ENCODE measurements around the gene ETV1. TPM values are rescaled to one million over a fixed set of nuclear protein-coding genes. Genes with fewer than 3 reads are reported as not detected.

The ETV1 gene
- total and polyA plus RNA-seq, 9 of the 15 experiments (the other 6 are each of a cell fraction or from before 2014, with no cell fraction given): 7.2 to 27.4 (median 14.0) TPM

DNA sequence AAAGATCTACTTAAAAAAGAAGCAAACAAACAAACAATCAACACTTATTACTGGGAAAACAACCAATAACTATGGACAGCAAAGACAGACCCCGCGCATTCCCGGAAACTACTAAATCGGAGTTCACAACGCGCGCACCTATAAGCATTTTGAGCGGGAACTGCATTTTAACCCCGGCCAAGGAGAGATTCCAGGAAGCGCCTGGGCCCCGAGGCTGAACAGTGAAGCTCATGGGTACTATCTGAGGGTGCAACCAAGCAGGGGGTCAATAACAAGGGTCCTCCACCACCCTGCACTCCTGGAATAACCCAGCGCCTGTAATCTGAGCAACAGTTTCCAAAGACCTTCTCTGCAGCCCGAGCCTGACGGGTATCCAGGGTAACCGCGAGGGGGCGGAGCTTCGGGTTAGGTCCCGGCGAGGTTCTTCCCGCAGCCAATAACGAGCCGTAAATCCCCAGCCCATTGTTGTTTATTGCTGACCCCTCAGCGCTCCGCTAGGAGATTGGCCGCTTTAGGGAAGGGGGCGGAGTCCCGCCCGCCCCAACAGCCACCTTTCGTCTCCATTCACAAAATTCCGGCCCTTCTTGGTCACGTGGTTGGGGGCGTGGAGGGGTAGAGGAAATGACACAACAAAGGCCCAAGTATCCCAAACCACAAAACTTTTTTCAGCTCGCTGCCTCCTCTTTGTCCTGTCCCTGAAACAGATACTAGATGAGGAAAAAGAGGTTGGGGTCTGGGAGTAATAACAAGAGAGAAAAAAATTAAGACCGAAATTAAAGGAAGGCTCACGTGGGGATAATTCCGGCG is 1.7 kb upstream of the ETV1 start (continued):
- TF ChIP-seq KDM2B (CRISPR knock-in tag; IDR thresholded peaks at IDR 0.05): no peak
- TF ChIP-seq, protein P1, sequence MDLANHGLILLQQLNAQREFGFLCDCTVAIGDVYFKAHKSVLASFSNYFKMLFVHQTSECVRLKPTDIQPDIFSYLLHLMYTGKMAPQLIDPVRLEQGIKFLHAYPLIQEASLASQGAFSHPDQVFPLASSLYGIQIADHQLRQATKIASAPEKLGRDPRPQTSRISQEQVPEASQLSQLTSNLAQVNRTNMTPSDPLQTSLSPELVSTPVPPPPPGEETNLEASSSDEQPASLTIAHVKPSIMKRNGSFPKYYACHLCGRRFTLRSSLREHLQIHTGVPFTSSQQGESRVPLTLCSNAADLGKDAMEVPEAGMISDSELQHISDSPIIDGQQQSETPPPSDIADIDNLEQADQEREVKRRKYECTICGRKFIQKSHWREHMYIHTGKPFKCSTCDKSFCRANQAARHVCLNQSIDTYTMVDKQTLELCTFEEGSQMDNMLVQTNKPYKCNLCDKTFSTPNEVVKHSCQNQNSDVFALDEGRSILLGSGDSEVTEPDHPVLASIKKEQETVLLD (IDR thresholded peaks at IDR 0.05): no peak
- TF ChIP-seq ETV6 (IDR thresholded peaks at IDR 0.05; ENCODE audit: borderline replicate concordance in 1 of 2, low read depth in 2 of 2, low read length in 1 of 2): no peak; a peak in 1 of 4 replicates
- no peak for TF ChIP-seq ETV6 (CRISPR knock-in tag; IDR thresholded peaks at IDR 0.05; ENCODE audit: borderline replicate concordance)
- no peak for TF ChIP-seq CCAR2 (IDR thresholded peaks at IDR 0.05; ENCODE audit: low read depth, low read length)
- 0 out of 2 replicates have a peak, but pooled peaks have one; percentile 12 for TF ChIP-seq CC2D1A (IDR thresholded peaks at IDR 0.05)
- TF ChIP-seq ZNF668 (CRISPR knock-in tag; IDR thresholded peaks at IDR 0.05): no peak
- no peak for TF ChIP-seq IFI16 (CRISPR knock-in tag; IDR thresholded peaks at IDR 0.05)
- TF ChIP-seq HIVEP1 (CRISPR knock-in tag; IDR thresholded peaks at IDR 0.05): no peak
- TF ChIP-seq, protein P2, sequence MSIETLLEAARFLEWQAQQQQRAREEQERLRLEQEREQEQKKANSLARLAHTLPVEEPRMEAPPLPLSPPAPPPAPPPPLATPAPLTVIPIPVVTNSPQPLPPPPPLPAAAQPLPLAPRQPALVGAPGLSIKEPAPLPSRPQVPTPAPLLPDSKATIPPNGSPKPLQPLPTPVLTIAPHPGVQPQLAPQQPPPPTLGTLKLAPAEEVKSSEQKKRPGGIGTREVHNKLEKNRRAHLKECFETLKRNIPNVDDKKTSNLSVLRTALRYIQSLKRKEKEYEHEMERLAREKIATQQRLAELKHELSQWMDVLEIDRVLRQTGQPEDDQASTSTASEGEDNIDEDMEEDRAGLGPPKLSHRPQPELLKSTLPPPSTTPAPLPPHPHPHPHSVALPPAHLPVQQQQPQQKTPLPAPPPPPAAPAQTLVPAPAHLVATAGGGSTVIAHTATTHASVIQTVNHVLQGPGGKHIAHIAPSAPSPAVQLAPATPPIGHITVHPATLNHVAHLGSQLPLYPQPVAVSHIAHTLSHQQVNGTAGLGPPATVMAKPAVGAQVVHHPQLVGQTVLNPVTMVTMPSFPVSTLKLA (conservative IDR thresholded peaks at IDR 0.05): peak; percentile 91 to 94
- TF ChIP-seq, protein P3, sequence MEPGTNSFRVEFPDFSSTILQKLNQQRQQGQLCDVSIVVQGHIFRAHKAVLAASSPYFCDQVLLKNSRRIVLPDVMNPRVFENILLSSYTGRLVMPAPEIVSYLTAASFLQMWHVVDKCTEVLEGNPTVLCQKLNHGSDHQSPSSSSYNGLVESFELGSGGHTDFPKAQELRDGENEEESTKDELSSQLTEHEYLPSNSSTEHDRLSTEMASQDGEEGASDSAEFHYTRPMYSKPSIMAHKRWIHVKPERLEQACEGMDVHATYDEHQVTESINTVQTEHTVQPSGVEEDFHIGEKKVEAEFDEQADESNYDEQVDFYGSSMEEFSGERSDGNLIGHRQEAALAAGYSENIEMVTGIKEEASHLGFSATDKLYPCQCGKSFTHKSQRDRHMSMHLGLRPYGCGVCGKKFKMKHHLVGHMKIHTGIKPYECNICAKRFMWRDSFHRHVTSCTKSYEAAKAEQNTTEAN (CRISPR knock-in tag; IDR thresholded peaks at IDR 0.05): no peak
- TF ChIP-seq NCOA4 (IDR thresholded peaks at IDR 0.05; ENCODE audit: partially characterized antibody): no peak
- no peak for TF ChIP-seq GATA2 (CRISPR knock-in tag; IDR thresholded peaks at IDR 0.05)
- no peak for TF ChIP-seq ZNF217 (CRISPR knock-in tag; IDR thresholded peaks at IDR 0.05)
- no peak for TF ChIP-seq ZNF696 (CRISPR knock-in tag; conservative IDR thresholded peaks at IDR 0.05)
- no peak for TF ChIP-seq XRCC5 (IDR thresholded peaks at IDR 0.05; ENCODE audit: low read depth, low read length)
- TF ChIP-seq IRF2 (CRISPR knock-in tag; IDR thresholded peaks at IDR 0.05): no peak
- peak; percentile 82 for TF ChIP-seq SOX6 (IDR thresholded peaks at IDR 0.05)
- TF ChIP-seq ZNF830 (CRISPR knock-in tag; IDR thresholded peaks at IDR 0.05): peak; percentile 10; the same call in 1 of the 2 replicates
- TF ChIP-seq, protein P4, sequence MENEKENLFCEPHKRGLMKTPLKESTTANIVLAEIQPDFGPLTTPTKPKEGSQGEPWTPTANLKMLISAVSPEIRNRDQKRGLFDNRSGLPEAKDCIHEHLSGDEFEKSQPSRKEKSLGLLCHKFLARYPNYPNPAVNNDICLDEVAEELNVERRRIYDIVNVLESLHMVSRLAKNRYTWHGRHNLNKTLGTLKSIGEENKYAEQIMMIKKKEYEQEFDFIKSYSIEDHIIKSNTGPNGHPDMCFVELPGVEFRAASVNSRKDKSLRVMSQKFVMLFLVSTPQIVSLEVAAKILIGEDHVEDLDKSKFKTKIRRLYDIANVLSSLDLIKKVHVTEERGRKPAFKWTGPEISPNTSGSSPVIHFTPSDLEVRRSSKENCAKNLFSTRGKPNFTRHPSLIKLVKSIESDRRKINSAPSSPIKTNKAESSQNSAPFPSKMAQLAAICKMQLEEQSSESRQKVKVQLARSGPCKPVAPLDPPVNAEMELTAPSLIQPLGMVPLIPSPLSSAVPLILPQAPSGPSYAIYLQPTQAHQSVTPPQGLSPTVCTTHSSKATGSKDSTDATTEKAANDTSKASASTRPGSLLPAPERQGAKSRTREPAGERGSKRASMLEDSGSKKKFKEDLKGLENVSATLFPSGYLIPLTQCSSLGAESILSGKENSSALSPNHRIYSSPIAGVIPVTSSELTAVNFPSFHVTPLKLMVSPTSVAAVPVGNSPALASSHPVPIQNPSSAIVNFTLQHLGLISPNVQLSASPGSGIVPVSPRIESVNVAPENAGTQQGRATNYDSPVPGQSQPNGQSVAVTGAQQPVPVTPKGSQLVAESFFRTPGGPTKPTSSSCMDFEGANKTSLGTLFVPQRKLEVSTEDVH (IDR thresholded peaks at IDR 0.05; ENCODE audit: low read depth, partially characterized antibody): no peak
- TF ChIP-seq MEIS2 (IDR thresholded peaks at IDR 0.05; ENCODE audit: partially characterized antibody): no peak
- no peak for TF ChIP-seq ZFP1 (CRISPR knock-in tag; IDR thresholded peaks at IDR 0.05)
